ENCODE measurements around the gene OSBPL9. TPM values are rescaled to one million over a fixed set of nuclear protein-coding genes. Genes with fewer than 3 reads are reported as not detected.
A peak's percentile ranks its signal among the peaks of the same experiment; 100 is the strongest.

Gene OSBPL9
- total RNA-seq, 2 experiments from 2014 or later: 58.6 to 87.8 TPM

DNA sequence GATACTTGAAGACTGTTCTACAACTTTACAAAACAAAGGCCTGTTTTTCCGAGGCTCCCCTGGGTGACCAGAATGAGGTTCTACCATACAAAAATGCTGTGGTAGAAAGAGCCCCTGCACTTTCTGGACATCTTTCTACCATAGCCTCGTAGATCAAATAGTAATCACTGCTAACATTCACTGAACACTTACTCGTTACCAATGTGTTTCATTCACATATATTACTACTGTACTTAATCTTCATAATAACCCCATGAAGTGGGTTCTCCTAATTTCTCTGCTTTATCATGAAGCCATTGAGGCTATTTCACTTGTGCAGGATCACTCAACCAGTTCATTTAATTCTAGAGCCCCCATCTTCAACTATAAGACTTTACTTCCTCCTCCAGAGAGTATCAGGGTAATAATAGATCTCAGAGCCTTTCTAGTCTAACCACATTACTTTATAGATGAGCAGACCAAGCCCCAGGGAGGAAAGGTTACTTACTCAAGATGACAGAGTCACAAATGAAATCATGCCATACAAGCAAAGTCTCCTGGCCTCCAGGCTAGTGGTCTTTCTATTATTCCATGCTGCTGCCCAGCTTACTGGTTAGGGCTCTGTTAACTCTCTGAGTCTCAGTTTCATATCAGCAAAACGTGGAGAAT, 46.7 kb upstream of the OSBPL9 start:
- Histone ChIP-seq H3K4me1 (ENCODE audit: insufficient read depth, low read length, poor library complexity, severe bottlenecking) (peaks cover 24% of the 10 kb centered on the region), H3K27ac (ENCODE audit: low read depth, low read length, poor library complexity, severe bottlenecking) (no peak overlapping the region), H3K9me2 (ENCODE audit: insufficient read depth, low read length) (no peaks in the 10 kb centered on the region), H3K79me2 (ENCODE audit: insufficient read depth, low read depth, low read length) (no peaks in the 10 kb centered on the region), H3K36me3 (ENCODE audit: insufficient read depth, low read length) (no peaks in the 10 kb centered on the region), H4K20me1 (ENCODE audit: insufficient read depth, low read length) (no peaks in the 10 kb centered on the region; the same call in 1 of the 2 replicates), H2AFZ (ENCODE audit: low read length) (no peak overlapping the region), H3K4me2 (ENCODE audit: low read length) (peak overlapping the region; percentile 59), H3K9me3 (ENCODE audit: low read length) (no peaks in the 10 kb centered on the region), H3K4me3 (ENCODE audit: low read depth, low read length, poor library complexity, severe bottlenecking) (peak overlapping the region; percentile 8)
- intact Hi-C loops (cut with micrococcal nuclease; ENCODE audit: unreplicated experiment): no loop called here
- ChIA-PET CTCF (ENCODE audit: unreplicated experiment) (no interaction called here), POLR2A (interaction anchor here (0.6 to 1.0 kb wide), 2 partner anchors 81 to 157 kb away, joined by 4 read pairs; no protein-coding TSS in a partner anchor)
- no peak for TF ChIP-seq EZH2phosphoT487 (IDR thresholded peaks at IDR 0.05; ENCODE audit: borderline replicate concordance, low read depth, low read length)
- TF ChIP-seq, protein P1, sequence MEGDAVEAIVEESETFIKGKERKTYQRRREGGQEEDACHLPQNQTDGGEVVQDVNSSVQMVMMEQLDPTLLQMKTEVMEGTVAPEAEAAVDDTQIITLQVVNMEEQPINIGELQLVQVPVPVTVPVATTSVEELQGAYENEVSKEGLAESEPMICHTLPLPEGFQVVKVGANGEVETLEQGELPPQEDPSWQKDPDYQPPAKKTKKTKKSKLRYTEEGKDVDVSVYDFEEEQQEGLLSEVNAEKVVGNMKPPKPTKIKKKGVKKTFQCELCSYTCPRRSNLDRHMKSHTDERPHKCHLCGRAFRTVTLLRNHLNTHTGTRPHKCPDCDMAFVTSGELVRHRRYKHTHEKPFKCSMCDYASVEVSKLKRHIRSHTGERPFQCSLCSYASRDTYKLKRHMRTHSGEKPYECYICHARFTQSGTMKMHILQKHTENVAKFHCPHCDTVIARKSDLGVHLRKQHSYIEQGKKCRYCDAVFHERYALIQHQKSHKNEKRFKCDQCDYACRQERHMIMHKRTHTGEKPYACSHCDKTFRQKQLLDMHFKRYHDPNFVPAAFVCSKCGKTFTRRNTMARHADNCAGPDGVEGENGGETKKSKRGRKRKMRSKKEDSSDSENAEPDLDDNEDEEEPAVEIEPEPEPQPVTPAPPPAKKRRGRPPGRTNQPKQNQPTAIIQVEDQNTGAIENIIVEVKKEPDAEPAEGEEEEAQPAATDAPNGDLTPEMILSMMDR (conservative IDR thresholded peaks at IDR 0.05; ENCODE audit: low read length): no peak
- no TSS peak for BruUV-seq (replicated peaks)
- DNase-seq (ENCODE audit: low spot score): peak; percentile 57

DNA sequence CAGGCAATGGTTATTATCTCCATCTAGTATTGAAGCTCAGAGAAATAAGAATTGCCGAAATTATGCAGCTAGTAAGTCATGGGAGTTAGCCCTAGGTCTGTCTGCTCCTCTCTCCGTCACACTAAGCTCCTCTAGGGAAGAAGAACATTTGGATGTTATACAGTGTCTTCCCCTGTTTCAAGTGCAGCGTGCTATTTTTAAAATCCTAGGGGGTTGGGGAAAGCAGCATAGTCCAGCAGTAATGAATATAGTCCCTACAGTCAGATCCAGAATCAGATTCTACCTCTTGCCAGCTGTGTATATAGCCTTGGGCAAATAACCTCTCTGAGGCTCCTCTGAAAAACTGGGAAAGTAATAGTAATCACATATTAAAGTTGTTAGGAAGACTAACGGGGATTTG, 44.5 kb upstream of the OSBPL9 start:
- no peaks in the 10 kb centered on the region; the same call in 1 of the 2 replicates for H4K20me1 ChIP-seq (ENCODE audit: insufficient read depth, low read length)
- H3K4me3 ChIP-seq (ENCODE audit: low read depth, low read length, poor library complexity, severe bottlenecking): no peak overlapping the region
- no peak overlapping the region for H3K27ac ChIP-seq (ENCODE audit: low read depth, low read length, poor library complexity, severe bottlenecking)
- CTCF ChIA-PET (ENCODE audit: unreplicated experiment): no interaction called here
- H2AFZ ChIP-seq (ENCODE audit: low read length): no peak overlapping the region
- POLR2A ChIA-PET: no interaction called here
- BruUV-seq (replicated peaks): no TSS peak
- intact Hi-C loops (cut with micrococcal nuclease; ENCODE audit: unreplicated experiment): no loop called here
- H3K4me2 ChIP-seq (ENCODE audit: low read length): no peak overlapping the region
- no peak for TF ChIP-seq EZH2phosphoT487 (IDR thresholded peaks at IDR 0.05; ENCODE audit: borderline replicate concordance, low read depth, low read length)
- TF ChIP-seq, protein P1 (conservative IDR thresholded peaks at IDR 0.05; ENCODE audit: low read length): no peak
- DNase-seq (ENCODE audit: low spot score): no peak
- H3K79me2 ChIP-seq (ENCODE audit: insufficient read depth, low read depth, low read length): no peaks in the 10 kb centered on the region
- H3K4me1 ChIP-seq (ENCODE audit: insufficient read depth, low read length, poor library complexity, severe bottlenecking): peaks cover 28% of the 10 kb centered on the region
- no peaks in the 10 kb centered on the region for H3K9me2 ChIP-seq (ENCODE audit: insufficient read depth, low read length)
- H3K36me3 ChIP-seq (ENCODE audit: insufficient read depth, low read length): no peaks in the 10 kb centered on the region
- no peaks in the 10 kb centered on the region for H3K9me3 ChIP-seq (ENCODE audit: low read length)

DNA sequence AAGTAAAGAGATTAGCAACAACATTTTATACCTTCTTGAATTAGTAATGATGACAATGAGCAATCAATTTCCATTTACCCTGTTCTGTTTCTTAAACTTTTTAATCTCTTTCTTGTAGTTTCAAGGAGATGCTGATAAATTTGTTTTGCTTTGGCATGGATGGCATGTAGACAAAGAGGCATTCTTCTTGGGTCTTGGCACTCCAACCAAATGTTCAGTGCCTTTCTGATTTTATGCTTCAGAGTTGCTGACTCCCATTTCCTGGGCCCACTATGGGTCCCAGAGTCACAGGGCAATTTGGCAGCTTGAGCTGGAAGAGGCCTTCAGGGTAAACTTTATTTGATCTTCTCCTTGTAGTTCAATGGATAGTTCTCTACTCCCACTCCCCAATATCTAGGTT, 42.1 kb upstream of the OSBPL9 start:
- Histone ChIP-seq H3K4me3 (ENCODE audit: low read depth, low read length, poor library complexity, severe bottlenecking) (no peak overlapping the region), H3K36me3 (ENCODE audit: insufficient read depth, low read length) (no peaks in the 10 kb centered on the region), H3K79me2 (ENCODE audit: insufficient read depth, low read depth, low read length) (no peaks in the 10 kb centered on the region), H3K9me3 (ENCODE audit: low read length) (no peaks in the 10 kb centered on the region), H3K4me2 (ENCODE audit: low read length) (no peak overlapping the region), H3K27ac (ENCODE audit: low read depth, low read length, poor library complexity, severe bottlenecking) (no peak overlapping the region), H4K20me1 (ENCODE audit: insufficient read depth, low read length) (no peaks in the 10 kb centered on the region; the same call in 1 of the 2 replicates), H3K4me1 (ENCODE audit: insufficient read depth, low read length, poor library complexity, severe bottlenecking) (peaks cover 28% of the 10 kb centered on the region), H2AFZ (ENCODE audit: low read length) (no peak overlapping the region), H3K9me2 (ENCODE audit: insufficient read depth, low read length) (no peaks in the 10 kb centered on the region)
- TF ChIP-seq EZH2phosphoT487 (IDR thresholded peaks at IDR 0.05; ENCODE audit: borderline replicate concordance, low read depth, low read length): no peak
- TF ChIP-seq, protein P1 (conservative IDR thresholded peaks at IDR 0.05; ENCODE audit: low read length): no peak
- CTCF ChIA-PET (ENCODE audit: unreplicated experiment): no interaction called here
- BruUV-seq (replicated peaks): no TSS peak
- intact Hi-C loops (cut with micrococcal nuclease; ENCODE audit: unreplicated experiment): no loop called here
- no peak for DNase-seq (ENCODE audit: low spot score)
- POLR2A ChIA-PET: interaction anchor here (0.5 kb wide), 1 partner anchor 82 kb away, joined by 3 read pairs; no protein-coding TSS in a partner anchor

Data from OCI-LY7 (cell line).